A549 treated with Hydrocortisone at 1 μM for 4 hours (cell line): ENCODE results near the gene MRAS. TPM values are rescaled to one million over a fixed set of nuclear protein-coding genes. Genes with fewer than 3 reads are reported as not detected.

Experiments
- total RNA-seq: library from RNA; stranded (reverse); fragments of 200-300 nt; extraction: Qiagen RNA extraction; gene quantifications from 5 replicates; pipeline ENCODE4 v1.2.3, GENCODE V29; 2022

The MRAS gene
- 8.3 to 10.1 TPM (median 8.8 TPM) in 5 replicates for total RNA-seq

DNA sequence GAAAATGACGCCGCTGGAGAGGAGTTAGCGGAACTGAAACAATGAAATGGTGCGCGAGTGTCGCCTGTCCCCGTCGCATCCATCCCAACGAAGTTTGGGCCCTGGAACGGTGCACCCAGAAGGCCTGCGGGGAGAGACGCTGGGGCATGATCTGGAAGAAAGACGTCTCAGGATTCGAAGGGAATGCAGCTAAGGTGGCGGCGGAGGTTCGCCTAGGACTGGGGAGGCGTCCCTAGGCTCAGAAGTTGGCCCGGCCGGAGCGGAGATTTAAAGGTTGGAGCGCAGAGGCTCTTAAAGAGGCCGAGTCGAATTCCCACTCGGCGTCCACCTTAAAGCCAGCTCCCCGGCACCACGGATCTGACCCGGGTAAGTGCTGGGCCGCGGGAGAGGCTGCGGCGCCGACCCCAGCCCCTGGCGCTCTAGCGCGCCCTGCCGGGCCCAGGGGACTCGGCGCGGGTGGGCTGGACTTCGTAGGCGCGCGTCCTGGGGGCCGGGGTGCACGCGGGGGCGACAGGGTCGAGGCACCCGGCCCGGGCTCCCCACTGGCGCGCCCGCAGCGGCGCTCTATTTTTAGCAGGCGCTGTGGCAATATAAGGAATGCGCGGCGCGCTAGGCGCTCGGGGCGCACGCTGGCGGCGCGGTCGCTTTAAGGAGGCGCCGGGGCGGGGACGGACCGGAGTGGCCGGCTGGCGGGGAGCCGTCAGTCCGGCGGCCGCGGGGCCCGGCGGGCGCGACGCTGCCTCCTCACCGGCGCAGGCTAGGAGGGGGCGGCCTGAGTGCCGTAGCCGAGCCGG, at the start of gene MRAS:
Gene MRAS, plus strand, starts transcription at position 620 of the 794 bp plus-strand sequence. CDS start 24,305 bp downstream, outside the sequence.

DNA sequence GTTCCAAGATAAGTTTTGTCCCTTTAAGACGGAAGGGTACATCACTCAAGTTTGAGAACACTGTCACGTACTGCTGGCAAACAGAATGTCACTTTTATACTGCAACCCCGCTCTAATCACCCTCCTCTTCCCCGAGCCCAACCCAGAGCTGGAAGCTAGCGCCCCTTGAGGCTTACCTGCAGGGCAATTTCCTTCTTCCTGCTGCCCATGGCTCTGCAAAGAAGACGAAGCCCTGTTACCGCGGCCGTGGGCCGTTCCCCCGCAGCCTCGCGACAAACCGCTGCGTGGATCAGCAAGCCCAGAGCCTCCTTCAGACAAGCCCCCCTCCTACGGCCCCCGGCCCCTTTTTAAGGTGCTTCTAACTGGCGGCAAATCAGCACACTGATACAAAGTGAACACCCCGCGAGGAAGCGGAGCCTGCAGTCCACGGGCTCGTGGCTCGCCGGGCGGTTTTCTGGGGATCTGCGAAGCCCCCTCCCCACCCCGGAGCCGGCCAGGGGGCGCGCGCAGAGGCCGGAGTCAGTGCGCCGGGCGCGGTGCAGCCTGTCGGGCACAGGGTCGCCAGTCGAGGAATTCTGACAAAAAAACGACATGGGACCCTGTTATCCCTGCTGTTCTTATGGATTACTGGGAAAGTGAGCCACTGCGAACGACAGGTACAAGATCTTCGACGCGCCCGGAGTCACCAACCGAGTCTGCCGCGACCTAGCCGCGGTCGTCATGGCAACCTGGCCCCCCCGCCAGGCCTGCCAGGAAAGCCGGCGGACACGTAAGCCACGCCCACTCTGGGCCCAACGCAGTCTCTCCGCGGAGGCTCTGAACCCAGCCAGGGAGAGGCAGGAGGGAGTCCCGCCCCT, 19.0 kb upstream of the MRAS start, which contains the start of gene NME9:
Gene NME9, minus strand, starts transcription at position 725 of the 857 bp plus-strand sequence. Its CDS starts 516 bp downstream, at position 209.

GRCh38 chr3:138434276-138434874, 86.0 kb downstream of the MRAS start, which contains the start of gene ESYT3:
ESYT3 (plus strand) TSS chr3:138434616; CDS start chr3:138434799, 183 bp downstream.

Other genes with a start within 250 kb of the MRAS start
- gene DZIP1L, start 233.0 kb upstream of the MRAS start, total RNA-seq = 9.1 to 13.9 TPM (median 10.3 TPM) in 5 replicates
- gene A4GNT, start 216.2 kb upstream of the MRAS start, total RNA-seq = not detected in 5 replicates
- 12.4 to 13.8 TPM (median 13.2 TPM) in 5 replicates for gene DBR1, start 173.7 kb upstream of the MRAS start, total RNA-seq
- 31.1 to 51.6 TPM (median 41.2 TPM) in 5 replicates for gene ARMC8, start 161.3 kb upstream of the MRAS start, total RNA-seq
- not detected in 5 replicates for gene NME9, start 18.7 kb upstream of the MRAS start, total RNA-seq
- gene ESYT3, start 86.0 kb downstream of the MRAS start, total RNA-seq = 0.40 to 0.83 TPM (median 0.55 TPM) in 5 replicates
- gene CEP70, start 245.7 kb downstream of the MRAS start, total RNA-seq = 8.0 to 15.9 TPM (median 9.5 TPM) in 5 replicates